HL-60 (cell line): ENCODE results near the gene RANBP3L.

Experiments used
- SPI1 ChIP-seq: IDR thresholded peaks from 2 replicates; pipeline ENCODE4 v1.6.1; 2012; ENCODE audit warnings: low read depth, mild to moderate bottlenecking, borderline replicate concordance
- TF ChIP-seq, protein P1 (sequence below): IDR thresholded peaks from 2 replicates; pipeline ENCODE4 v1.6.1; 2012; ENCODE audit warnings: low read depth; ENCODE audit not compliant: insufficient replicate concordance
- TF ChIP-seq, protein P2 (sequence below): IDR thresholded peaks from one replicate; pipeline ENCODE4 v1.5.1; 2011; ENCODE audit warnings: low read length, control low read depth, inconsistent platforms; ENCODE audit not compliant: insufficient read depth

DNA sequence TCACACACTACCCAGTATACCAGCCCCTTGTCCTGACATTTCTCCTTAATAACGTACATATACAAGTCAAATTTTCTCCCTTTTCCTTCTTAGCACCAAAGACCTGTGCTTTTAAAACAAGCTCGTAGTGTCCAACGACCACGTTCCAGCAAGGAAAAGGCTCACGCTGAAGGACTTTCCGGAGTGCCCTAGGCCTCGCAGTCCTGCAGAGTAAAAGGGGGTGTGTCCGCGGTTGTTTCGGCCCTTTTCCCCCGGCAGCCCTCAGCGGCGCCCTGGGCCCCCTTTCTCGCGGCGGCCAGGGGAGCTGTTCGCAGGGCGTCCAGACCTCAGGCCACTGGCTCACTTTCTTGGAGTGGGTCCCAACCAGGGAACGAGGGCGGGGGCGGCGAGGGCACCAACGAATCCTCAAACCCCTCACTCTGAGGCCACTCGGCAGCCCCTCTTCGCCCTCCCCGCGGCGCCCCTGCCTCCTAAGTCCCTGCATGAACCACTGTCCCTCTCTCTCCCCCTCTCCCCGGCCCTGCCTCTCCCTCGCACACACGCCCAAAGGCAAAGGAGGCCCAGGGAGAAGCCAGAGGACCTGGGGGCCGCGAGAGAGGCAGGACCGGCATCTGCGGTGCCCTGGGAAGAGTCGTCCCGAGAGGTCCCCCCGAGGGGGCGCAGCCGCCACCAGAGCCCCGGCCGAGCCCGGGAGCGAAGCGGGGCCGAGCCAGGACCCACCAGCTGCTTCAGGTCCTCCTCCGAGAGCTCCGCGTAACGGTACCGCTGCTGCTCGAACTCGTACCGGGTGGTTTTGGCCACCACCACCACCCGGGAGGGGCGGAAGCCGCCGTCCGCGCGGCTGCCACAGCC is 60.7 kb downstream of the RANBP3L start:
- TF ChIP-seq, protein P1, sequence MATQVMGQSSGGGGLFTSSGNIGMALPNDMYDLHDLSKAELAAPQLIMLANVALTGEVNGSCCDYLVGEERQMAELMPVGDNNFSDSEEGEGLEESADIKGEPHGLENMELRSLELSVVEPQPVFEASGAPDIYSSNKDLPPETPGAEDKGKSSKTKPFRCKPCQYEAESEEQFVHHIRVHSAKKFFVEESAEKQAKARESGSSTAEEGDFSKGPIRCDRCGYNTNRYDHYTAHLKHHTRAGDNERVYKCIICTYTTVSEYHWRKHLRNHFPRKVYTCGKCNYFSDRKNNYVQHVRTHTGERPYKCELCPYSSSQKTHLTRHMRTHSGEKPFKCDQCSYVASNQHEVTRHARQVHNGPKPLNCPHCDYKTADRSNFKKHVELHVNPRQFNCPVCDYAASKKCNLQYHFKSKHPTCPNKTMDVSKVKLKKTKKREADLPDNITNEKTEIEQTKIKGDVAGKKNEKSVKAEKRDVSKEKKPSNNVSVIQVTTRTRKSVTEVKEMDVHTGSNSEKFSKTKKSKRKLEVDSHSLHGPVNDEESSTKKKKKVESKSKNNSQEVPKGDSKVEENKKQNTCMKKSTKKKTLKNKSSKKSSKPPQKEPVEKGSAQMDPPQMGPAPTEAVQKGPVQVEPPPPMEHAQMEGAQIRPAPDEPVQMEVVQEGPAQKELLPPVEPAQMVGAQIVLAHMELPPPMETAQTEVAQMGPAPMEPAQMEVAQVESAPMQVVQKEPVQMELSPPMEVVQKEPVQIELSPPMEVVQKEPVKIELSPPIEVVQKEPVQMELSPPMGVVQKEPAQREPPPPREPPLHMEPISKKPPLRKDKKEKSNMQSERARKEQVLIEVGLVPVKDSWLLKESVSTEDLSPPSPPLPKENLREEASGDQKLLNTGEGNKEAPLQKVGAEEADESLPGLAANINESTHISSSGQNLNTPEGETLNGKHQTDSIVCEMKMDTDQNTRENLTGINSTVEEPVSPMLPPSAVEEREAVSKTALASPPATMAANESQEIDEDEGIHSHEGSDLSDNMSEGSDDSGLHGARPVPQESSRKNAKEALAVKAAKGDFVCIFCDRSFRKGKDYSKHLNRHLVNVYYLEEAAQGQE = no peak
- TF ChIP-seq, protein P2, sequence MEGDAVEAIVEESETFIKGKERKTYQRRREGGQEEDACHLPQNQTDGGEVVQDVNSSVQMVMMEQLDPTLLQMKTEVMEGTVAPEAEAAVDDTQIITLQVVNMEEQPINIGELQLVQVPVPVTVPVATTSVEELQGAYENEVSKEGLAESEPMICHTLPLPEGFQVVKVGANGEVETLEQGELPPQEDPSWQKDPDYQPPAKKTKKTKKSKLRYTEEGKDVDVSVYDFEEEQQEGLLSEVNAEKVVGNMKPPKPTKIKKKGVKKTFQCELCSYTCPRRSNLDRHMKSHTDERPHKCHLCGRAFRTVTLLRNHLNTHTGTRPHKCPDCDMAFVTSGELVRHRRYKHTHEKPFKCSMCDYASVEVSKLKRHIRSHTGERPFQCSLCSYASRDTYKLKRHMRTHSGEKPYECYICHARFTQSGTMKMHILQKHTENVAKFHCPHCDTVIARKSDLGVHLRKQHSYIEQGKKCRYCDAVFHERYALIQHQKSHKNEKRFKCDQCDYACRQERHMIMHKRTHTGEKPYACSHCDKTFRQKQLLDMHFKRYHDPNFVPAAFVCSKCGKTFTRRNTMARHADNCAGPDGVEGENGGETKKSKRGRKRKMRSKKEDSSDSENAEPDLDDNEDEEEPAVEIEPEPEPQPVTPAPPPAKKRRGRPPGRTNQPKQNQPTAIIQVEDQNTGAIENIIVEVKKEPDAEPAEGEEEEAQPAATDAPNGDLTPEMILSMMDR = no peak
- no peak for TF ChIP-seq SPI1
